Lower leg skin (tissue), 4 donors: ENCODE data around the gene AFTPH. TPM values are rescaled to one million over a fixed set of nuclear protein-coding genes. Genes with fewer than 3 reads are reported as not detected.
A peak's percentile ranks its signal among the peaks of the same experiment; 100 is the strongest.

Experiments used
- DNase-seq, 2 donors: peaks; one replicate each; pipeline ENCODE4 v3.0.0-alpha.2; 2019; ENCODE audit warnings: low spot score in 2 of 2
- H3K4me3 ChIP-seq: fragments of 200-600 bp; sonication (generic); 2 replicates; pipeline ENCODE4 v1.5.1; 2017; ENCODE audit warnings: mild to moderate bottlenecking, low read depth; ENCODE audit not compliant: poor library complexity, severe bottlenecking
- CTCF ChIP-seq, 3 donors: fragments of 450-650 bp; IDR thresholded peaks; one replicate each; pipeline ENCODE4 v1.5.1; 2016; ENCODE audit warnings: antibody characterized with exemption in 3 of 3, mild to moderate bottlenecking in 3 of 3, moderate library complexity in 2 of 3
- POLR2A ChIP-seq, 2 donors: fragments of 450-650 bp; IDR thresholded peaks; one replicate each; pipeline ENCODE4 v1.6.1; 2016 to 2017; ENCODE audit warnings: antibody characterized with exemption in 2 of 2, mild to moderate bottlenecking in 1 of 2, moderate library complexity in 1 of 2
- WGBS, 2 donors: methylation state at CpG; one replicate each; pipeline ENCODE4 v1.1.5; 2018; 5-methylcytosine and 5-hydroxymethylcytosine counted together
- intact Hi-C: fragments of 100-400 bp; cut with DNase I; formaldehyde crosslinking; loops from one replicate; pipeline ENCODE4 v1.15.0; 2023; ENCODE audit warnings: low total_unique reads
- total RNA-seq, 4 donors: library from RNA; depleted of rRNA; stranded (reverse); fragments of >200 nt; gene quantifications; one replicate each; pipeline ENCODE4 v1.1.0, GENCODE V29; 2016

Gene AFTPH
- total RNA-seq, 4 donors from 2014 or later = 46.4 to 53.8 (median 49.6) TPM

- intact Hi-C loops = no loop called here
- H3K4me3 ChIP-seq = no peak overlapping the region
- peak in 1 of 2 donors; percentile 85 for DNase-seq
- no peak for TF ChIP-seq POLR2A (IDR thresholded peaks at IDR 0.05)
- no peak for TF ChIP-seq CTCF (IDR thresholded peaks at IDR 0.05)
- WGBS, 2 donors = 76 to 81% methylated on average over 11 of the region's 11 CpGs
Observed at GRCh38 chr2:64634345-64635267, 110.5 kb downstream of the AFTPH start.

DNA sequence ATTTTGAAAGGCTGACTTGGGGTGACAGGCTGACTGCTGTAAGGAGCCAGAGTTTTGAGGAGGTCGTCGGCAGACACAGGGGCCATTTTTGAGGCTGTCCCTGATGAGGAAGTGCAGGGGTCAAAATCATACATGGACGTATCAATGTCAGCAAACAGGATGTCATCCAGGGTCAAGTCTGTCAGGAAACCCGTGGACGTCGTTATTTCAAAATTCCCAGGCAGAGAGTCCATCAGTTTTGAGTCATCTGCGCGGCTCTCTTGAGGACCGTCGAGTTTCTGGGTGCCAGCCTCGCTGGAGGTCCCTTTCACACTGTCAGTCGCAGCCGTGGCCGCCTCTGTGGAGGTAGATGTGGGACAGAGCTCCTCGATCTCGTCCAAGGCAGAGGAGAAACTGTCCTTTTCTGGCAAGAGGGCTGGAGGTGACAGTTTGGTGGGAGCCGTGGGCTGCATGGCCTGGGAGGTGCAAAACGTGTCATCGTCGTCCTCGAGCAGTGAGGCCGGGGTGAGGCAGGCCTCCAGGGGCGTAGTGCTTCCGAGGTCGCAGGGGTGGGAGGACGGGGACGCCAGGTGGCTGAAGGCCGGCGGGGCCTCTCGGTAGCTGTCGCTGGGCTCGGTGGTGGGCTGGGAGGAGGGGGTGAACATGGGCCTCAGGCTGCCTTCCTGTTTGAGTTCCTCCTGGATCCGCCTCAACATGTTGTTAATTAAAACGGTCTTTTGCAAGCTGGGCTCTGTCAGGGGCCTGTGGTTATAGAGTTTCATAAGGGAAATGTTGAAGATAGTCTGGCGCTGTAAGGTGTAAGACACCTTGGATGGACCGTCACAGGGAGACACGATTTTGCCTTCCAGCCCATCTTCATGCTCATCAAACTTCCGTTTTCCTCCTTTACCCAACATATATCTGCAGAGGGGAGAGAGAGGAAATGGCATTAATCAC, 112.1 kb downstream of the AFTPH start:
- TF ChIP-seq CTCF (IDR thresholded peaks at IDR 0.05) (no peak), POLR2A (IDR thresholded peaks at IDR 0.05) (no peak)
- H3K4me3 ChIP-seq = no peak overlapping the region
- DNase-seq = peak in 1 of 2 donors; percentile 82
- intact Hi-C loops = no loop called here
- WGBS, 2 donors = 64% methylated on average over 31 to 38 of the region's 38 CpGs

GRCh38 chr2:64637000-64637635, 113.0 kb downstream of the AFTPH start:
- H3K4me3 ChIP-seq = no peak overlapping the region
- intact Hi-C loops = no loop called here
- TF ChIP-seq CTCF (IDR thresholded peaks at IDR 0.05) = no peak
- TF ChIP-seq POLR2A (IDR thresholded peaks at IDR 0.05) = no peak
- peak in 1 of 2 donors; percentile 75 for DNase-seq
- 49 to 54% methylated on average over 9 of the region's 9 CpGs for WGBS, 2 donors

DNA sequence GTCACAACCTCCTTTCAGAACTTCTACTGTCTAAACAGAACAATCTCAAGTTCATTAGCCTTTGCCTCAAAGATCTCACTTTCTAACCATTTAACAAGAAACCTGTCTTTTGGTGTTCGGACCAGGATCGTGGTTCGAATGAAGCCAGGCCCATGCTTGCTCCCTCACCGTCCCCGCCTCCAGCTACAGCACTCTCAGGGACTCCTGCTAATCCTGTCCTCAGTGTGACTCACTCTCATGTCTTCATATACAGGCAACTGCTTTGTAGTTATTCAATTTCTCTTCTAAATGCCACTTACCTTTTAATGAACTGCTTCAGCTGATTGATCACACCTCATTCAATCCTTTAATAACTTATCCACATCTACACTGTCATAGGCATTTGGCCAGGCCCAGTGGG, 113.8 kb downstream of the AFTPH start:
- TF ChIP-seq POLR2A (IDR thresholded peaks at IDR 0.05) (no peak), CTCF (IDR thresholded peaks at IDR 0.05) (no peak)
- intact Hi-C loops = no loop called here
- WGBS, 2 donors = 50 to 57% methylated on average over 5 of the region's 5 CpGs
- H3K4me3 ChIP-seq = no peak overlapping the region
- no peak for DNase-seq

DNA sequence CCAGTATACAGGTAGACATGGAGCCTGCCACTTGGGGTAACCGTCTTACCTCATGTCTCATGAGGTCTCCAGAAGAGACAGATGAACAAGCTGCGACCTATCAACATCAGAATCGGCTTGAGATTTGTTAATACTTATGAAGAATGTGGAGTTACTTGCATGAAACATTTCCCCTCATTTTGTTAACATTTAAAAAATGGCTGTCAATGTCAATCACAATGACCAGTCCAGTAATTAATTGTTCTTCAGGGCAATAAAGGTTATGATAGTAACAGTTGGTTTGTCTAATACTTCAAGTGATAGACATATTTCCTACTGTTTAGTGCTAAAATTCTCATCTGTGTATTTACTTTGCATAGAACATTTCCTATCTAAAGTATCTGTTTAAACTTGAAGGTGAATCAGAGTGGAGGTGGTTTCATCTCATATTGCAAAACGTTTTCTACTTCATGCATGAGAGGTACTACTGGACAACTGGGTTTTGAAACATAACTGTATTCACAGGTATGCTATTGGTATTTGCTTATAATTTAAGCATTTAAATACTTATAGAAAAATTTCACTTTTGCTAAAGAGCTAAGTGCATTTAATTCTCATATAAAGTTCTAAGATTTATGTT, 114.5 kb downstream of the AFTPH start:
- DNase-seq = no peak
- TF ChIP-seq POLR2A (IDR thresholded peaks at IDR 0.05) (no peak), CTCF (IDR thresholded peaks at IDR 0.05) (no peak)
- H3K4me3 ChIP-seq = no peak overlapping the region
- 73 to 76% methylated on average over 4 of the region's 4 CpGs for WGBS, 2 donors
- intact Hi-C loops = no loop called here
